NOMO-1 treated with DMSO at 0.1 percent for 48 hours (cell line): ENCODE measurements around the gene TP53BP1.

Experiments
- DNase-seq: peaks from one replicate; lab custom pipeline; 2025; ENCODE audit not compliant: unreplicated experiment; lab: John Stamatoyannopoulos, UW

Gene TP53BP1

DNA sequence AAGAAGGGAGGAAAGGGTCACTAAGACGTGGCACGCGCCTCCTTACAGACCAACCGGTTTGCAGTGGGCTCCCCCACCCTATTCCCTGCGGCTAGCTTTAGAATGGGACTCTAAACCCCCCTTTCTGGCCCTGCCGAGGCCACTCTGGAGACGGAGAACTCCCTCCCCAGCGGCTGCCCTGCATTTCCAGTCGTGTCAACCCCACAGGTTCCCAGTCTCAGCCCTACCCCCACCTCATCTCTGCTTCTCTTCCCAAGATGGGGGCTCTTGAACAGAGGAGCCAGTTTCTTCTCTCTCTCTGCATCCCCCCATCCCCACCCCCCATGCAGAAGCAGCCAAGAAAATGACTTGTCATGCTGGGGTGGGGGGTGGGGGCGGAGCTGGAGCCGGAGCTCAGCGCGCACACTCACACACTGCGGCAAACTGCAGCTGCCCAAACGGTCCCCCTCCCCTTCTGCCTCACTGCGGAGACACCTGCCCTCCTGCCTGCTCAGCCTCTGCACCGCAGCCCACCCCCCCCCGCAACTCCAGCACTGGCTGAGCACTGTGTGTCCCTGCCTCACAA, 25.3 kb upstream of the TP53BP1 start:
- no peak for DNase-seq

DNA sequence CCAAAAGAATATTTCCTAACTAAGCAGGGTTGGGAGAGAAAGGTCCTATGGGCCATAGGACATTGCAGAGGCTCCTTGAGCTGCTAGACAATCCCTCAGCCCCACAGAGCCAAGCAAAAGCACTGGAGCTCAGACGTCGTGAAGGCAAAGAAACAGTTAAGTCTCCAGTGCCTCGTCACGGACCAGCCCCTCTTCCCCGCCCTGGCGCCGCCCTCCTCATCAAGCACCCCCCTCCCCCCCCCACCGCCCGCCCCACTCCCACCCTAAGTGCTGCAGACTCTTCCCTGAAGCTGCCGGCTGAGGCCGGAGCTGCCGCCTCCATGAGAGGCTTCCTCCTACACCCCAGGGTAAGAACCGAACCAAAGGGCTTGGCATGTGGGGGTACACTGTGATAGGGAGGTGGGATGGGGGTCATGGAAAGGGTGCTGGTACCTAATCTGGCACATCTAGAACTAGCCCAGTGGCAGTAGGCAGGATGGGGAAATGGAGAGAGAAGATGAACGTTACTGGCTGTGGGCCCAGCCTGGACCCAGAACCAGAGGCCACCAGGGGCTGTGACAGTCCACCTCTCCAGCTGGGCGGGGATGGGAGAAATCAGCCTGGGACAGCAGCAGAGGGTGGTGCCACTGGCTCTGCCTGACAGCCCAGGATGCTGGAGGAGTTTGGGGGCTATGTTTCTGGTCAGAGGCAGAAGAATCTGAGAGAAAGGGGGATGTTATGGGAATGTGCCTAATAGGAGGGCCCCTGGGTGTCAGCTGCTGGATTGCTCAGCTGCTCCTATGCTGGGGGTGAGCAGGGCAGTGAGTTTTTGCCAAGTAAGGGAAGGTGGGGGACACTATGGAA, 24.6 kb upstream of the TP53BP1 start, which contains the start of gene MAP1A:
Gene MAP1A (plus strand): TSS at position 255 of the 843 bp plus-strand sequence. CDS start 3,866 bp downstream, outside the sequence.
- no peak for DNase-seq

DNA sequence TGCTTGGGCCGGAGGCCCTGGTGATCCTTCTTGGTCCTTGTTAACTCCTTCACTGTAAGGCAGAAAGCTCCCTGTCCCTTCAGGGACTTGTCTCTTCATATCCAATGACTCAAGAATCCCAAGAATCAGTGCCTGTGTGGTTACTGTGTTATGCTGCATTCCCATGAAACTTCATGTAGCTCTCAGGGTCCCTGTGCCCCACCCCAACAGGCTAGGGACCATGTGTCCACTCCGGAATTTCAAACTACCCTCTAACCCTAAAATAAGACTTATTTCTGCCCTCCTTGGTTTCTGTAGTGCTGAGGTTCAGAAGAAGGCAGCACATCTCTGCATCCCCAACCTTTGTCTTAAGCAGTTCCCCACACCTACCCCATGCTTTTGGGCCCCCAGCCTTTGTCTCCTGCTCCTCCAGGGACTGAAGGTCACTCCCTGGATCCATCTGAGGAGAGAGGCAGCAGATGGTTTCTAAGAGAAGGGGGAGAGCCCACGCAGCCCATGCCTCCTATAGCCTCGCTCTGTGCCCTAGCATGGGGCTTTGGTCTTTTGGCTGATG, 23.9 kb upstream of the TP53BP1 start:
- no peak for DNase-seq

DNA sequence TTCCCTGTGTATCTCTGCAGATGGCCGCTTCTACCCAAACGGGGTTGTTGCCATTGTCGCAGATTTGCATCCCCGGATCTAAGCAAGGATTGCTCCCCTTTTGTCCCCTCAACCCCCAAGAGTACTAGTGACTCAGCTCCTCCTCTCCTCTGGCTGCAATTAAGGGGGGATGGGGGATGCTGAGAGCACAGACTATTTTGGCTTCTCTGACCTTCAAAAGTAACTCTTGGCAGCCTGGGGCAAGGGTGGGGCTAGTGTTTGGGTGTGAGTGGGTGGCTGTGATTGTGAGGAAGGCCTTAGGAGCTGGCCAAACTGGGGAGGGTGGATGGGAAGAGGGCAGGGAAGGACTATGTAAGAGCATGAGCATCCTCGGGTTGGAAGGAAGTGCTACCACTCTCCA, 23.2 kb upstream of the TP53BP1 start:
- DNase-seq = no peak

DNA sequence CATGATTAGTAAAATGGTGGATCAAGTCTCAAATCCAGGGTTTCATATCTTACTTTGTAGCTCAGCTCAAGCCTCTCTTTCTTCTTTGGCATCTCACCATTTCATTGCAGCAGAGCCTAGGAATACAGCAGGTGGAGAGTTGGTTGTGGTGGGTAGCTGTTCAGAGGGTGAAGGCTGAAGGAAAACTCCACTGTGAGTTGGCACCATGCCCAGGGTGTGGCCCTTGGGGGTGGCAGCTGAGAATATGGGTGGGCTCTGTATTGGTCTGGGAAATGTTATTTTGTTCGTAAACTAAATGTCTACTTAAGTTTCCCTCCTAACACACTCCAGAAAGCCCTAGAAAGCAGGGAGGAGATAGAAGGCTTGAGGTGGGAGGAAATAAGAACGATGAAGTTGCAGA, 22.8 kb upstream of the TP53BP1 start:
- no peak for DNase-seq

DNA sequence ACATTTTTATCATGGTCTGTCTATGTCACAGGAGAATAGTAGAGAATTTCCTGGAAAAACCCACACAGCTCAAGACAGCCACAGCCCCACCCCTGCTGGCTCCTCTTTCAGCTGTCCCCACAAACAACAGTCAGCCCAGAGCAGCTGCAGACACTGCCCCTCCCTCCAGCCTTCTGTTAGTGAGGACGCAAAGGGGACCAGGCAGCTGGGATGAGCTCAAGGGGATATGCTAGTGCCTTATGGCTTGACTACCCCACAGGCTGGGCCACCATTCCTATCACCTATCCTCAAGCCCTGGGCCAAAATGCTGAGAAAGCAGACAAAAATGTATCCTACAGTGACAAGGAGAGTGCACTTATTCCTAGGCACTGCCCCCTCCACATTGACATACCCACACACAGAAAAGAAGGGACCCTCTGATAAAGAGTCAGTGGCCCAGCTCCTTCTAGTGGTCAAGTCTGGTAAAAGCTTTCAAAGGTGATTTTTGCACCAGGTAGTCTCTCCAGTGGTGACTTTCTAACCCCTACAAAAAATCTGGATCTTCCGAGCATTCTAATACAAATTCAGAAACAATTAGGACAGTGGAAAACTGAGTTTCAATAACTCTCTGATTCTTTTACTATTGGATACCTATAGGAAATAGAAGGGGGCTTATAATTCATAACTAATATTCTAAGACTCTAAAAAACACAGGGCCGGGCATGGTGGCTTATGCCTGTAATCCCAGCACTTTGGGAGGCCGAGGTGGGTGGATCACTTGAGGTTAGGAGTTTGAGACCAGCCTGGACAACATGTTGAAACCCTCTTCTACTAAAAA, 21.5 kb upstream of the TP53BP1 start:
- no peak for DNase-seq

DNA sequence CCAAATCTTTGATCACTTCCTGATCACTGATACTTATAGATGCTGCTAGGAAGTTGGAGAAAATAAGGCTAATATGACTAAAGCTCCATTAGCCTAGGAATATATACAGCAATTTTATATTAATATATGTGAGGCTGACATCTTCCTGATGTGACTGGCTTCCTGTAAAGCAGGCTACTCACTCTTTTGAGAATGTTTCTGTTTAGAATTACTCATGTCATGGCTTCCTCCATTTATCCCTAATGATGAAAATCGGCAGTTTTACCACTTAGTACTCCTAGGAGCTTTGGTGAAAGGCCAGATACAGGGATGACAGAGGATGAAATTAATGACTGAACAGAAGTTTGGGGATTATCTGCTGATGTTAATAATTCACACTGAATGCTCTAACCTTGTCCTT, 20.6 kb upstream of the TP53BP1 start:
- DNase-seq = no peak

DNA sequence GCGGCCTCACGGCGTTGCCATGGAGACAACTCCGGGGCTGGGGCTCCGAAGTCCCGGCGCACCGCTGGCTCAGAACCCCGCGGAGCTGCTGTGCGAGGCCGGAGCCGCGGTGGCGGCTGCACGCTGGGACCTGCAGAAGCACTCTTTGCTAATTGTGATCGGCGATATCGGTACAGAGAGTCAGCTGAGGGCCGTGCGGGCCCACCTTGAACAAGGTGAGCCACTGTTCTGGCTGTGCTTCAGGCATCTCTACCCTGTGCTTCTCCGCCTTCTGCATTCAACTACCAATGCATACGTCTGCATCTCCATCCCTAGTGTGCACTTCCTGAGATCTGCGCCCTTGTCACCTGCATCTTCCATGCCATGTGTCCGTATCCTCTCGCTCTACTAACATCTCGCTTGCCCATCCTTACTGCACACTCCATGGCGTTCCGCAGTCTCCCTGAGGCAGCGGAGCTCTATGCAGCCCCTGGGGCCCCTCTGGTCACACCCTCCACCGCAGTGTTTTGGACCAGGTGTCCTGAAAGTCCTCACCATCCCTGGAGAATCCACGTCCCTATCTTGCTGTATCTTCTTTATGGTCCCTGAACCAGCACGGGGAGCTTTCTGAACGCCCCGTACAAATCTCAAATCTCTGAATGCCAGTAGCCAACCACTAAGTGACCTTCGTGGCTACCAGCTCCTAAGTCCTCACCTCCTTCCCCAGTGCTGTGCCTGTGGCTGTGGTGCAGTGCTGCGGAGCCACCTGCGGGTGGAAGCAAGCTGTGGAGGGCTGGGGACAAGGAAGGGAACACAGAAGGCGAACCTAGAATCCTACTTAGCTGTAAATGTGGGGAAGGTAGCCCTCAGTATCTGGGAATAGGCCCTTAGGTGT, 18.3 kb upstream of the TP53BP1 start:
- DNase-seq = no peak

DNA sequence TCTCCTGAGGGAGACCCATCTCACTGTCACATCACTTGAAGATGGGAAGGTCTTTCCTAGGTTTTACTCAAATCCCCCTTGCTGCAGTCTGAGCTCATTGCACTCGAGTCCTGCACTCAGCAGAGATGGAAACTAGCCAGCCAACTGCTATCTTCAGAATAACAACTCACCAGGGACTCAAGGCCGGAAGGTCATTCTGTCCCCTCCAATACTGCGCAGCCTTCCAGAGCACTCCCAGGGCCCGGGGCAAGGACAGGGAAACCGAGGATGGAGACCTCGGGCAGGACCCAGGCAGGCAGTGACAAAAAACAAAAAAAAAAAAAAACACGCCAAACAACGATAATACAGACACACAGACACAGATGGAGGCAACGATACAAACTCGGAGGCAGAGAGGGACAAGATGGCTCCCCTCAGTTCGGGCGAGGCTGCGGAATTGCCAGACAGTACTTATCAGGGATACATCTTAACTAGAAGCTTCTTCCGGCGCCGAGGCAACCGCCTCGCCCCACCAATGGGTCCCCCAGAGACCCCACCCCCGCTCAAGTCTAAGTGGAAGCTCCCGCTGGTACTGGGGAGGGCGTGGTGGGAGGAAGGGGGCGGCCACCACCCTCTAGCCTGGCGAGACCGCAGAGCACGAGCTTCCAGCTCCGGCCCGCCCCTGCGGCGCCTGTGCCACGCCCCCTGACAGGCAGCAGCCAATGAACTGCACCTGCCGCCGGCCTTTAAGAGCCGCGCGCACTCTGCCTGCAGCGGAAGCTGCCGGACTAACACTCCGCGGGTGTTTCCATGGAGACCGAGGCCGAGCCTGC, 17.4 kb upstream of the TP53BP1 start:
- peak; percentile 98 for DNase-seq

DNA sequence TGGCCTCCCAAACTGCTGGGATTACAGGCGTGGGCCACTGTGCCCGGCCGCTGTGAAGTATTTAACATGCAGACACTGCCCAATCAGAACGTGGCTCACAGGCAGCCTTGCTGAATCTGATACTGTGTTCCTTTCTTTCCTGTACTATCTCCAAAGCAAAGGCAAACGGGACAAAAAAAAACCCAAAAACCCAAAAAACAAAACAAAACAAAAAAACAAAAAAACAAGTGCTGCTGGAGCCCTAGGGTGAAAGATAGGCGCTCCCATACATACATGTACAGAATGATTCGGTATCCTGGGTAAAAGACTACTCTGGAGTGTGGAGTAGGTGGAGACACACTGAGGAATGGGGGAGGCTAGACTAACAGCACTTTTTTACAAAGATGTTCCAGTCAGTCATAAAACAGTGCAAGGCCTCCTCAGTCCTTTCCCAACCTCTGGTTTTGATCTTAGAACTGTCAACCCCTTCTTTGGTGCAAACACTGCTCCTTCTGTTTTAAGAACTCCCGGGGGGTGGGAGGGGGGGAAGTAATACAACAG, 16.8 kb upstream of the TP53BP1 start:
- no peak for DNase-seq

DNA sequence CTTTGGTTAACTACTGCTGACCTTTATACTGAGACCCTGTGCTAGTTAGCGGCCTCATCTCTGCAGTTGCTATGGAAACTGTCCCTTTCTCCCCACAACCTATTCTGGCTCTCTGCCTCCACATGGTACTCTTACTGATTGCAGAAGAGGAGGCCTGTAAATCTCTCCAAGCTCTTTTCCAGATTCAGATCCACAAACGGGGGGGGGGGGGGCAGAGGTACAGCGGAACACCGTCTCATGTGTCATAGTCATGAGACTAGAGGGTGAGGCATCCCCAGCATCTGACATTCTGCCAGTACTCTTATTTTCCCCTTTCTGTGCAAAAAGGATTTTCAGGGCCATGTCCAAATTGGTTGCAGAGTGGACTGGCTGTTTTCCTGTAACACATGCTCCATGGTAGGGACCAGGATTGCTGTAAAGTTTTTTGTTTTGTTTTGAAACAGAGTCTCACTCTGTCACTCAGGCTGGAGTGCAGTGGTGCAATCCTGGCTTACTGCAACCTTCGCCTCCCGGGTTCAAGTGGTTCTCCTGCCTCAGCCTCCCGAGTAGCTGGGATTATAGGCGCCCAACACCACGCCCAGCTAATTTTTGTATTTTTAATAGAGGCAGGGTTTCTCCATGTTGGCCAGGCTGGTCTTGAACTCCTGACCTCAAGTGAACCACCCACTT, 16.2 kb upstream of the TP53BP1 start:
- no peak for DNase-seq

DNA sequence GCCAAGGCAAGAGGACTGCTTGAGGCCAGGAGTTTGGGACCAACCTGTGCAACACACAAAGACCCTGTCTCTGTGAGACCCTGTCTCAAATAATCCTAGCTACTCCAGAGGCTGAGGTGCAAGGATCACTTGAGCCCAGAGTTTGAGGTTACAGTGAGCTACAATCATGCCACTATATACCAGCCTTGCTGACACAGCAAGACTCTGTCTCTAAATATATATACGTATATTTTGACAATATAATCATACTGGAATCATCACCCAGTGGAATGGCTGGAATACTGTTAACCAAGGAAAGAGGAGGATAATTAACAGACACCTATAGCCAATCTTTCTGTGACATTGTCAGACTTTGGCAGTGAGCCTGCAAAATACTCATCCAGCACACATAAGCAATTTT, 15.5 kb upstream of the TP53BP1 start:
- DNase-seq = no peak

DNA sequence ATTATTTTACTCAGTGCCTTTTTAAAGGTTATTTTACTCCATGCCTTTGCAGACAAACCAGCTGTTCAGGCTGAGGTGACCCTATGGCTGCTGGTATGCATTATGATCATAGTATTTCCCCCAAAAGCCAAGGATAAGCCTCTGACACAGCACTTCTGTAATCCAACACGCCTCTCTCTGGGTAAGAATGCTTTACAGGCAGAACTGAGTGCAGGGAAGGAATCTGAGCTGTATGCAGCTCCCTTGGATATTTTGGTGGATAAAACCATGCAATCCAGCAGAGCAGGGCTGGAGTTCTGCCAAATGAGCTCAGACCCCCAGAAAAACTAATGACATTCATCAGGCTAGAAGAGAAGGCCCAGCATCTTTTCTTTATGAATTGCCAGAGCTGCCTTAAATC, 12.8 kb upstream of the TP53BP1 start:
- DNase-seq = no peak

DNA sequence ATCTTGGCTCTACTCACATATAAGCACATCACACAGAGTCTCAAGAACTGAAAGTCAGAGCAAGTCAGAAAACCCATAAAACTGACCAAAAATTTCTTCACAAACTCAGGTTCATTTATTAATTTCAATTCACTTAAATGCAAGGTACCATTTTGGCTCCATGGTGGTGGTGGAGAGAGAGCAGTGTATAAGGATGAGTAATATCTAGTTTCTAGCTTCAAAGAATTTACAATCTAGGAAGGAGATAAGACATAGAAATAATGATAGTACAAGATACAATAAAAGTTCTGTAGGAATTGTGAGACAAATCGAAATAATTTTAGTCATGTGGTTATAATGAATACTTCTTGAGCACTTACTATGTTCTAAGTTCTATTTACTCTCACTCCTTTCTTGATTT, 6.7 kb upstream of the TP53BP1 start:
- no peak for DNase-seq

DNA sequence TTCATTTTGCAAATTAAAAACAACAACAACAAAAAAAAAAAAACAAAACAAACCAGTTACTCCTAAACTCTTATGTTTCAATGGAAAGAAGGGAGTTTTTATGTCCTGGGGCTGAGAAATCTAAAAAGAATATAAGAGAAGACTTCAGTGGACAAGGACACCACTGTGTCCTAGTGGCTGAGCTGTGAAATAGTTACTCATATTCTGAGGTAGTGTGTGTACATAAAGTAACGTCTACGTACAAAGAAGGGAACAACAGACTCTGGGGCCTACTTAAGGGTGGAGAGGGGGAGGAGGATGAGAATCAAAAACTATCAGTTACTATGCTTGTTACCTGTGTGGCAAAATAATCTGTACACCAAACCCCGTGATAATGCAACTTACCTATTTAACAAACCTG, 6.0 kb upstream of the TP53BP1 start:
- DNase-seq = no peak

DNA sequence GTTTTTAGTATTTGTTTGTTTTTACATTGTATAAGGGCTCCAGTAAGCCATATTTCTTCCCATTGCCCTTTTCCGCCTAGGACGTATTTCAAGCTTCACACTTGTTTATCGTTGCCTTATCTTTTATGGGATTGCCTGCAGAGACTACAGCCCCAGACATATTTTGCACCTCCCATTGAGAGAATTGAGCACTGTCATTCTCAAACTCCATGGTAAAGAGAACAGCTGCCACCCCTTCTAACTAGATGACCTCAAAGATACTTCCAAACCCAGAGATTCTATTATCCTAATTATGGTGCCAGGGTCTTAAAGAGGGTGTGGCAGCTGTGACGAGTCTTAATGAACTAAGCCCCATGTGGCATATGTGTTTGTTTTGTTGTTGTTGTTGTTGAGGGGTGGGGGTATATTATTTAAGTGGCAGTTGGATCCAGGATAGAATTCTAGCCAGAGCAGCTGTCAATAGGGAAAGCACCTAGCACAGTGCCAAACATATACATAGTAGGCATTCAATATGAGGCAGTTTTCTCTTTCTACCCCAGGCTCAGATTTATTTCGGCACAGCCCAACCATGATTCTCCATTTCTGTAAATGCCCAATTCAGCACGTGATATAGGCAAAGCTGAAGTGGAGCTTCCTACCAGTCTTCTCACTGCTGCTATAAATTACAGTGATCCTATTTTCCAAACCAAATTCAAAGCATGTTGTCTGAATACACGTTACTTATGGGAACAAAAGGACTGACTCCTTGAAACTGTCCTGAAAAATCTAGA, 932 bp upstream of the TP53BP1 start:
- no peak for DNase-seq

DNA sequence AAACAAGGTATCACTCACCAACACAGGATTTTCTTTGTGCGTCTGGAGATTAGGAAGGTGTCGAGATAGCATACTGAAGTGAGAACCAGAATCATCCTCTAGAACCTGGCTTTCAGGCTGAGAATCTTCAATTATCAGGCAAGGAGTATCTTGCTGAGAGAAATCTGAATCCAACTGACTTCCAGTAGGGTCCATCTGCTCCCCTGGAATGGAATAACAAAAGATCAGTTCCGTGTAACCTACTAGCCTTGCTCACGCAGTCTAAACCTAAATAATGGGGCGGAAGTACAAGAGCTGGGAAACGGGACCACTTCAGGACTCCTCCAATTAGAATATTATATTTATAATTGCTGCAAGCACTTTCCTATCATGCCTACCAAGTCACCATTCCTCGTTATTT, 690 bp downstream of the TP53BP1 start:
- DNase-seq = no peak

DNA sequence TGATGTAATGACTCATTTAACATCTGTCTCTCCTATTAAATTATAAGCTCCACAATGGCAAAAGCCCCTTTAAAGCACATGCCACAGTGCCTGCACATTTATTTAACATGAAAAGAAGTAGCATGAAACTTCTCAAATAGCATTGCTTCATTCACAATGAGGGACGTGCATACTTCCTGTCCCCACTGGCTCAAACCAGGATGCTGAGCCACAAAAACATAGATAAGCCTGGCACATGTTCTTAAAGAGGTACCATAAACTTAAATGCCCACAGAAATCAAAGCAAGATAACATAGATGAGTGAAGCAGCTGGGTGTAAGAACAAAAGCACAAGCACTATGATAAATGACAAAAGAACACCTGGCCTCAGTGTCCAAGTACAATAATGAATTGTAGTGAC, 3.8 kb downstream of the TP53BP1 start:
- no peak for DNase-seq
